ENCODE data around the gene PRPF6.
"Not testable (repeated sequence)": the region's sequence is repeated elsewhere in the genome, so short reads cannot be mapped to it uniquely, and the experiment has no call there.

The PRPF6 gene

GRCh38 chr20:64010711-64011237, 29.8 kb downstream of the PRPF6 start:
- H3K4me3 ChIP-seq (ENCODE audit: low read depth, low read length), result no peak overlapping the region

GRCh38 chr20:64011366-64011779, 30.4 kb downstream of the PRPF6 start:
- H3K4me3 ChIP-seq (ENCODE audit: low read depth, low read length), result no peak overlapping the region

- not testable (repeated sequence) for H3K4me3 ChIP-seq (ENCODE audit: low read depth, low read length)
These were observed 31.6 kb downstream of the PRPF6 start for GRCh38 chr20:64012385-64013154.

- no peak overlapping the region for H3K4me3 ChIP-seq (ENCODE audit: low read depth, low read length)
These were observed 34.7 kb downstream of the PRPF6 start for GRCh38 chr20:64015635-64016034.

GRCh38 chr20:64021124-64021975, 40.4 kb downstream of the PRPF6 start:
- no peak overlapping the region for H3K4me3 ChIP-seq (ENCODE audit: low read depth, low read length)

GRCh38 chr20:64022671-64023360, 41.9 kb downstream of the PRPF6 start:
- H3K4me3 ChIP-seq (ENCODE audit: low read depth, low read length), result no peak overlapping the region

- no peak overlapping the region for H3K4me3 ChIP-seq (ENCODE audit: low read depth, low read length)
These were observed 42.6 kb downstream of the PRPF6 start for GRCh38 chr20:64023361-64024140.

GRCh38 chr20:64024141-64024990, 43.4 kb downstream of the PRPF6 start:
- no peak overlapping the region for H3K4me3 ChIP-seq (ENCODE audit: low read depth, low read length)

GRCh38 chr20:64025101-64025825, 44.3 kb downstream of the PRPF6 start:
- no peak overlapping the region for H3K4me3 ChIP-seq (ENCODE audit: low read depth, low read length)

GRCh38 chr20:64025826-64026412, 45.0 kb downstream of the PRPF6 start:
- H3K4me3 ChIP-seq (ENCODE audit: low read depth, low read length), result no peak overlapping the region

GRCh38 chr20:64027981-64028685, 47.2 kb downstream of the PRPF6 start:
- no peak overlapping the region for H3K4me3 ChIP-seq (ENCODE audit: low read depth, low read length)

GRCh38 chr20:64029293-64030117, 48.6 kb downstream of the PRPF6 start:
- H3K4me3 ChIP-seq (ENCODE audit: low read depth, low read length), result no peak overlapping the region

GRCh38 chr20:64030371-64031134, 49.6 kb downstream of the PRPF6 start:
- no peak overlapping the region for H3K4me3 ChIP-seq (ENCODE audit: low read depth, low read length)

- no peak overlapping the region for H3K4me3 ChIP-seq (ENCODE audit: low read depth, low read length)
These were observed 50.9 kb downstream of the PRPF6 start for GRCh38 chr20:64031822-64032314.

GRCh38 chr20:64032706-64033624, 52.0 kb downstream of the PRPF6 start:
- H3K4me3 ChIP-seq (ENCODE audit: low read depth, low read length), result no peak overlapping the region

All from iPS-11a (cell line).